Vagina (tissue), 2 donors: ENCODE measurements around the gene DAB1. TPM values are rescaled to one million over a fixed set of nuclear protein-coding genes. Genes with fewer than 3 reads are reported as not detected.

Source experiments
- DNase-seq, 2 donors: peaks; one replicate each; pipeline ENCODE4 v3.0.0-alpha.2; 2017; ENCODE audit errors: extremely low spot score in 2 of 2
- H3K27ac ChIP-seq: fragments of 200-600 bp; sonication (generic); one replicate; pipeline ENCODE4 v1.5.1; 2019
- H3K27me3 ChIP-seq: fragments of 200-600 bp; sonication (generic); one replicate; pipeline ENCODE4 v1.5.1; 2019
- H3K36me3 ChIP-seq, 2 donors: fragments of 200-600 bp; sonication (generic); one replicate each; pipeline ENCODE4 v1.5.1; 2017 to 2019
- H3K4me1 ChIP-seq: fragments of 200-600 bp; sonication (generic); one replicate; pipeline ENCODE4 v1.5.1; 2019
- H3K4me3 ChIP-seq, 2 donors: fragments of 200-600 bp; sonication (generic); 1 replicate in 1 of 2; 2 replicates in 1 of 2; pipeline ENCODE4 v1.5.1; 2016 to 2019
- H3K9me3 ChIP-seq: fragments of 200-600 bp; sonication (generic); one replicate; pipeline ENCODE4 v1.5.1; 2019
- POLR2A ChIP-seq, 2 donors: fragments of 450-650 bp; IDR thresholded peaks; one replicate each; pipeline ENCODE4 v1.6.1; 2017; ENCODE audit warnings: antibody characterized with exemption in 2 of 2, mild to moderate bottlenecking in 2 of 2, moderate library complexity in 2 of 2
- POLR2AphosphoS5 ChIP-seq, 2 donors: sonication (generic); formaldehyde crosslinking; IDR thresholded peaks; one replicate each; pipeline ENCODE4 v1.9.0; 2017; ENCODE audit warnings: antibody characterized with exemption in 2 of 2, mild to moderate bottlenecking in 2 of 2, low read depth in 1 of 2; ENCODE audit not compliant: insufficient read depth in 1 of 2
- intact Hi-C: fragments of 100-400 bp; cut with DNase I; formaldehyde crosslinking; loops from one replicate; pipeline ENCODE4 v1.15.1; 2023
- total RNA-seq: library from RNA; depleted of rRNA; stranded (reverse); fragments of >200 nt; gene quantifications from one replicate; pipeline ENCODE4 v1.2.3, GENCODE V29; 2016
- TF ChIP-seq, protein P1 (sequence below), 3 experiments: fragments of 450-650 bp in 2 of 3; fragments of 200-600 bp in 1 of 3; sonication (generic) in 1 of 3; IDR thresholded peaks; one replicate each; pipeline ENCODE4 v1.5.1; 2017 to 2019; ENCODE audit warnings: antibody characterized with exemption in 3 of 3, mild to moderate bottlenecking in 2 of 3, moderate library complexity in 2 of 3

DAB1 gene
- total RNA-seq, 1 donor from 2014 or later = 0.25 TPM

DNA sequence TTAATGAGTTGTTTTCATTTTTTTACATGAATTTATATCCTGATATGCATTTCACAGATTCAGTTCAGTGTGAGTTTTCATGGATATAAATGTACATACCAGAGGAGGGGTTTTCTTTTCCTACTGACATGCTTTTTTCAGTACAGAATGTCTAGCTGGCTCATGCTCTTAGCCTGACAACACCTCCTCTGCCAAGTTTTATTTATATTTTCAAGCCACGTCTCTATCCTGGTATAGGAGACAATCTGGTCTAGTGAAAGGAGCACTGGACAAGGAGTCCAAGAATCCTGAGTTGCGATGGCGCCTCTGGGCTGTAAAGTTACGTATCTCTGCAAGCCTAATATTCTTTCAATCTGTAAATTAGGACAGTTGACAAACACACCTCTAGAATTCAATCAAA lies 4.9 kb downstream of the DAB1 start:
- Histone ChIP-seq H3K27me3 (peaks cover 8% of the 10 kb centered on the region), H3K4me3 (no peak overlapping the region), H3K27ac (no peak overlapping the region), H3K4me1 (peaks cover 19% of the 10 kb centered on the region), H3K36me3 (no peaks in the 10 kb centered on the region), H3K9me3 (no peaks in the 10 kb centered on the region)
- intact Hi-C loops = no loop called here
- TF ChIP-seq, protein P1, sequence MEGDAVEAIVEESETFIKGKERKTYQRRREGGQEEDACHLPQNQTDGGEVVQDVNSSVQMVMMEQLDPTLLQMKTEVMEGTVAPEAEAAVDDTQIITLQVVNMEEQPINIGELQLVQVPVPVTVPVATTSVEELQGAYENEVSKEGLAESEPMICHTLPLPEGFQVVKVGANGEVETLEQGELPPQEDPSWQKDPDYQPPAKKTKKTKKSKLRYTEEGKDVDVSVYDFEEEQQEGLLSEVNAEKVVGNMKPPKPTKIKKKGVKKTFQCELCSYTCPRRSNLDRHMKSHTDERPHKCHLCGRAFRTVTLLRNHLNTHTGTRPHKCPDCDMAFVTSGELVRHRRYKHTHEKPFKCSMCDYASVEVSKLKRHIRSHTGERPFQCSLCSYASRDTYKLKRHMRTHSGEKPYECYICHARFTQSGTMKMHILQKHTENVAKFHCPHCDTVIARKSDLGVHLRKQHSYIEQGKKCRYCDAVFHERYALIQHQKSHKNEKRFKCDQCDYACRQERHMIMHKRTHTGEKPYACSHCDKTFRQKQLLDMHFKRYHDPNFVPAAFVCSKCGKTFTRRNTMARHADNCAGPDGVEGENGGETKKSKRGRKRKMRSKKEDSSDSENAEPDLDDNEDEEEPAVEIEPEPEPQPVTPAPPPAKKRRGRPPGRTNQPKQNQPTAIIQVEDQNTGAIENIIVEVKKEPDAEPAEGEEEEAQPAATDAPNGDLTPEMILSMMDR (IDR thresholded peaks at IDR 0.05) = no peak
- TF ChIP-seq POLR2A (IDR thresholded peaks at IDR 0.05) = no peak
- no peak for TF ChIP-seq POLR2AphosphoS5 (IDR thresholded peaks at IDR 0.05; ENCODE audit: insufficient read depth in 1 of 2, low read depth in 1 of 2)
- DNase-seq = no peak

DNA sequence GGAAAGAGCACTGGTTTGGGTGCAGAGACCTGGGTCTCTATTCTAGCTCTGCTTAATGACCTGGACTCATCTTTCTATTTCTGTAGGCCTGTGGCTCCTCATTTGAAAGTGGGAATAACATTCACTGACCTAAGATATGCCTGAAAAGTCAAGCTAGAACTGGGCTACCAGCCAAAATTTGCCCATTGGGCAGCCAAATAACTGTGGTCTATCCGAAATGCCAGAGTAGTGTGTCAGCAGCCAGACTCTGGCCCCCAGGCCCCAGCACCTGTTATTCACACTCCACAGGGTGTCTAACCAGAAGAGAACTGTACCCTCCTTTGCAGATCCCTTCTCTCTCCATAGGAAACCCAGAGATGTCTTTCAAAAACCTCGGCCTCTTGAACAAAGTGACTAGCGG lies 12.6 kb downstream of the DAB1 start:
- Histone ChIP-seq H3K9me3 (no peaks in the 10 kb centered on the region), H3K27ac (no peak overlapping the region), H3K4me3 (no peak overlapping the region), H3K27me3 (no peaks in the 10 kb centered on the region), H3K4me1 (no peaks in the 10 kb centered on the region), H3K36me3 (no peaks in the 10 kb centered on the region)
- DNase-seq = no peak
- intact Hi-C loops = no loop called here
- TF ChIP-seq POLR2AphosphoS5 (IDR thresholded peaks at IDR 0.05; ENCODE audit: insufficient read depth in 1 of 2, low read depth in 1 of 2) = no peak
- TF ChIP-seq POLR2A (IDR thresholded peaks at IDR 0.05) = no peak
- TF ChIP-seq, protein P1 (IDR thresholded peaks at IDR 0.05) = no peak

DNA sequence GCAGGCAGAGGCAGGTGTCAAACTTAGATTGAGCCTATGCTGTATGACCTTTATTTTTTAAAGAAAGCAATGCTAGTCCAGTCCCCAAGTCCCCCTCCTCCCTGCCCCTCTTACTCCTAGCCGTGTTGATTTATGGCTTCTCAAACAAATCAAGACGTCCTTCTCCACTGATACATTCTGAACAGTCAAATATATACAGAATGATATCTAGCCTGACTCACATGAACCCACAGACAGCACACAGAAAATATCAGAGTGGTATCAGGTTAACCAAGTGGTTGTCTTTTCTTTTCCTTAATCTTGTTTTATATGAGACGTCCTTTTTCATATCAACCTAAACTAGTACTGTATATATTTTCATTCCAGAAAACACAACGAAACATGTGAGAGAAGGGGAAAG lies 13.4 kb downstream of the DAB1 start:
- Histone ChIP-seq H3K36me3 (no peaks in the 10 kb centered on the region), H3K27ac (no peak overlapping the region), H3K9me3 (no peaks in the 10 kb centered on the region), H3K27me3 (no peaks in the 10 kb centered on the region), H3K4me3 (no peak overlapping the region), H3K4me1 (no peaks in the 10 kb centered on the region)
- intact Hi-C loops = no loop called here
- DNase-seq = no peak
- no peak for TF ChIP-seq POLR2A (IDR thresholded peaks at IDR 0.05)
- TF ChIP-seq, protein P1 (IDR thresholded peaks at IDR 0.05) = no peak
- TF ChIP-seq POLR2AphosphoS5 (IDR thresholded peaks at IDR 0.05; ENCODE audit: insufficient read depth in 1 of 2, low read depth in 1 of 2) = no peak

DNA sequence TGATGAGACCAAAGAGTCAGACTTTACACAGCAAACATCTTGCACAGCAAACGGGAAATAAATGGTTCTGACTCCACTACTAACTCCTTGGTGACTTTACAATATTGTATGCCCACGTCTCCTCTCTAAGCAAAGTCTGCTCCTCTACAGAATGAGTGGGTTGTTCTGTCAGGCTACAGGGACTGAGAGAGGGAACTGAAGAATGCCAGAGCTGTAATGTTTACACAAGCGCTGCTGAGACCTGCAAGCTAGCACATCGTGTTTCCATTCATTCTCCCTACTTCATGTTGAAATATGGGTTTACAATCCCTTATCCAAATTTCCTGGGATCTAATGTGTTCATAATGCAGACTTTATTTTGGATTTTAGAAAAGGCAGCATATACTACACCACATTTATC lies 15.9 kb downstream of the DAB1 start:
- H3K27me3 ChIP-seq = no peaks in the 10 kb centered on the region
- intact Hi-C loops = loop anchor here (10.0 kb wide), 1 partner anchor 223 kb away; no protein-coding TSS in a partner anchor
- H3K4me1 ChIP-seq = no peaks in the 10 kb centered on the region
- no peak overlapping the region for H3K27ac ChIP-seq
- no peak overlapping the region for H3K4me3 ChIP-seq
- TF ChIP-seq, protein P1 (IDR thresholded peaks at IDR 0.05) = no peak
- no peak for TF ChIP-seq POLR2AphosphoS5 (IDR thresholded peaks at IDR 0.05; ENCODE audit: insufficient read depth in 1 of 2, low read depth in 1 of 2)
- H3K9me3 ChIP-seq = no peaks in the 10 kb centered on the region
- DNase-seq = no peak
- H3K36me3 ChIP-seq = no peaks in the 10 kb centered on the region

DNA sequence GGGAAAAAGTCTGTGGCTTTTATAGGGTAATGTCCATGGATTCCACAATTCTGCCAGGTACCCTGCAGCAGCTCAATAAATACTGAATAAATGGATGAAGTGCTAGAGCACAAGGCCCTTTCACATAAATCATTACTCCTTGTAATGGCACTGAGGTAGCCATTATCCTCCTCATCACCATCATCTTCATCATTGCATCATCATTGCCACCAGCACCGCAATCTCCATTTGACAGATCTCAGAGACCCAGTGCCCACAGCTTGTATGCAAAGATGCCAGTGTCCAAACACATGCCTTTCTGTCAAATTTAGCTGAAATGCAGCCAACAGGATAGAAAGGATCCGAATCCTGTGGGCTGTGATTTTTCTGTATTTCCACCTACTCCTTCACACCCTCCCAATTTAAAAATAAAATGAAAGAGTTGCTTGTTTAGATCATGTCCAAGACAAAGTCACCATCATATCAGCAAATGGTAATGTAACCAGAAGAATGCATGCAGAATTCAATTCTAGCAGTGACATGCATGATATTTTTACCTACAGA lies 17.4 kb downstream of the DAB1 start:
- H3K27ac ChIP-seq = no peak overlapping the region
- DNase-seq = no peak
- H3K36me3 ChIP-seq = no peaks in the 10 kb centered on the region
- no peaks in the 10 kb centered on the region for H3K4me1 ChIP-seq
- TF ChIP-seq, protein P1 (IDR thresholded peaks at IDR 0.05) = no peak
- no peak for TF ChIP-seq POLR2A (IDR thresholded peaks at IDR 0.05)
- TF ChIP-seq POLR2AphosphoS5 (IDR thresholded peaks at IDR 0.05; ENCODE audit: insufficient read depth in 1 of 2, low read depth in 1 of 2) = no peak
- H3K4me3 ChIP-seq = no peak overlapping the region
- intact Hi-C loops = loop anchor here (10.0 kb wide), 1 partner anchor 222 kb away; no protein-coding TSS in a partner anchor
- no peaks in the 10 kb centered on the region for H3K9me3 ChIP-seq
- no peaks in the 10 kb centered on the region for H3K27me3 ChIP-seq
